ENCODE data around the gene TTC19.

The TTC19 gene

GRCh38 chr17:15999141-15999973 lies at the start of gene TTC19, which contains the start of gene ZSWIM7:
Gene TTC19, plus strand, starts transcription at chr17:15999824. Its CDS starts 25 bp downstream, at chr17:15999849.
Gene ZSWIM7, minus strand, starts transcription at chr17:15999704. Its CDS starts 110 bp downstream, at chr17:15999594.
- peak; percentile 95 for DNase-seq (ENCODE audit: extremely low read depth in 1 of 2, low read depth in 1 of 2)

- no peak for DNase-seq (ENCODE audit: extremely low read depth in 1 of 2, low read depth in 1 of 2)
These were observed 48.1 kb upstream of the TTC19 start for GRCh38 chr17:15951368-15952047.

GRCh38 chr17:15952048-15952532 lies 47.5 kb upstream of the TTC19 start:
- no peak for DNase-seq (ENCODE audit: extremely low read depth in 1 of 2, low read depth in 1 of 2)

- DNase-seq (ENCODE audit: extremely low read depth in 1 of 2, low read depth in 1 of 2) = no peak
These were observed 46.5 kb upstream of the TTC19 start for GRCh38 chr17:15952916-15953790.

GRCh38 chr17:15954222-15954621 lies 45.4 kb upstream of the TTC19 start:
- DNase-seq (ENCODE audit: extremely low read depth in 1 of 2, low read depth in 1 of 2) = no peak

GRCh38 chr17:15955793-15956541 lies 43.7 kb upstream of the TTC19 start:
- no peak for DNase-seq (ENCODE audit: extremely low read depth in 1 of 2, low read depth in 1 of 2)

GRCh38 chr17:15957206-15957605 lies 42.4 kb upstream of the TTC19 start:
- DNase-seq (ENCODE audit: extremely low read depth in 1 of 2, low read depth in 1 of 2) = peak in 1 of 2 donors; percentile 55

GRCh38 chr17:15957608-15958307 lies 41.9 kb upstream of the TTC19 start:
- DNase-seq (ENCODE audit: extremely low read depth in 1 of 2, low read depth in 1 of 2) = no peak

- DNase-seq (ENCODE audit: extremely low read depth in 1 of 2, low read depth in 1 of 2) = no peak
These were observed 41.2 kb upstream of the TTC19 start for GRCh38 chr17:15958484-15958854.

GRCh38 chr17:15963670-15964110 lies 35.9 kb upstream of the TTC19 start:
- no peak for DNase-seq (ENCODE audit: extremely low read depth in 1 of 2, low read depth in 1 of 2)

GRCh38 chr17:15965528-15965927 lies 34.1 kb upstream of the TTC19 start:
- DNase-seq (ENCODE audit: extremely low read depth in 1 of 2, low read depth in 1 of 2) = no peak

GRCh38 chr17:15966183-15966878 lies 33.3 kb upstream of the TTC19 start:
- no peak for DNase-seq (ENCODE audit: extremely low read depth in 1 of 2, low read depth in 1 of 2)

GRCh38 chr17:15966879-15967248 lies 32.8 kb upstream of the TTC19 start:
- DNase-seq (ENCODE audit: extremely low read depth in 1 of 2, low read depth in 1 of 2) = no peak

- DNase-seq (ENCODE audit: extremely low read depth in 1 of 2, low read depth in 1 of 2) = no peak
These were observed 31.8 kb upstream of the TTC19 start for GRCh38 chr17:15967706-15968399.

- no peak for DNase-seq (ENCODE audit: extremely low read depth in 1 of 2, low read depth in 1 of 2)
These were observed 30.2 kb upstream of the TTC19 start for GRCh38 chr17:15969463-15969862.

- DNase-seq (ENCODE audit: extremely low read depth in 1 of 2, low read depth in 1 of 2) = no peak
These were observed 29.1 kb upstream of the TTC19 start for GRCh38 chr17:15970500-15970899.

GRCh38 chr17:15971098-15971678 lies 28.4 kb upstream of the TTC19 start:
- DNase-seq (ENCODE audit: extremely low read depth in 1 of 2, low read depth in 1 of 2) = no peak

GRCh38 chr17:15971882-15972281 lies 27.7 kb upstream of the TTC19 start:
- no peak for DNase-seq (ENCODE audit: extremely low read depth in 1 of 2, low read depth in 1 of 2)
